SIG-M5 treated with dmso at 0.1 percent for 504 hours (cell line): ENCODE data around the gene PGAP6.
"Not testable (repeated sequence)": the region's sequence is repeated elsewhere in the genome, so short reads cannot be mapped to it uniquely, and the experiment has no call there.

ENCODE experiments used
- DNase-seq: peaks from one replicate; lab custom pipeline; 2025; ENCODE audit not compliant: unreplicated experiment; lab: John Stamatoyannopoulos, UW

Gene PGAP6

GRCh38 chr16:404971-405486 is 23.3 kb upstream of the PGAP6 start:
- no peak for DNase-seq

DNA sequence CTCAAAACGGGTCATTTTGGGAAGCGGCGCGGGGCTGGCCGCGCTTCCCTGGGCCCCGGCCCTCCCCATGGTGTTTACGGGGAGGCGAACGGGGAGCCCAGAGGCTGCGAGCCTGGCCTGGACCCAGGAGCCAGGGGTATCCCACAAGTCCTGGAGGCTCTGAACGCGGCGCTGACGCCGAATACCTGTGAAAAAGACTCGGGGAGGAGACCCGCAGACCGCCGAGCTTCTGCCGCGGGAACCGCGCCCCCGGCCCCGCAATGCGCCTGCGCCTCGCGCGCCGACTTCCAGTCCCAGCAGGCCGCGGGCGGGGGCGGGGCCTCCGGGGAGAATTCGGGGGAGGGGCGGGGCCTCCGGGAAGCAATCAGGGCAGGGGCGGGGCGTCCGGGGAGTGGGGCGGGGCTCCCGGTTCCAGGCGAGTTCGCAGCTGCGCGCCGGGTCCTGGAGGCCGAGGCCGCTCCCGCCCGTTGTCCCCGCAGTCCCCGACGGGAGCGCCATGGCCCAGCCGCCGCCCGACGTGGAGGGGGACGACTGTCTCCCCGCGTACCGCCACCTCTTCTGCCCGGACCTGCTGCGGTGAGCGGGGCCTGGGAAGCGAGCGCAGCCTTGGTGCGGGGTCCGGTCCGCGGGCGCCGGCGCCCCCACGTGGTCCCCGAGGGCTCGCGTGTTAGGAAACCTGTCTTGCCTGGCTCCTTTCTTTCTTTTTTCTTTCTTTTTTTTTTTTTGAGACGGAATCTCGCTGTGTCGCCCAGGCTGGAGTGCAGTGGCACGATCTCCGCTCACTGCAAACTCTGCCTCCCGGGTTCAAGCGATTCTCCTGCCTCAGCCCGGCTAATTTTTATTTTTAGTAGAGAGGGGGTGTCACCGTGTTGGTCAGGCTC is 19.9 kb upstream of the PGAP6 start, which contains the start of gene DECR2:
TSS of gene DECR2 (plus strand) at position 418 of the 881 bp plus-strand sequence. CDS start at position 497, 79 bp downstream.
- DNase-seq, result peak; percentile 78

DNA sequence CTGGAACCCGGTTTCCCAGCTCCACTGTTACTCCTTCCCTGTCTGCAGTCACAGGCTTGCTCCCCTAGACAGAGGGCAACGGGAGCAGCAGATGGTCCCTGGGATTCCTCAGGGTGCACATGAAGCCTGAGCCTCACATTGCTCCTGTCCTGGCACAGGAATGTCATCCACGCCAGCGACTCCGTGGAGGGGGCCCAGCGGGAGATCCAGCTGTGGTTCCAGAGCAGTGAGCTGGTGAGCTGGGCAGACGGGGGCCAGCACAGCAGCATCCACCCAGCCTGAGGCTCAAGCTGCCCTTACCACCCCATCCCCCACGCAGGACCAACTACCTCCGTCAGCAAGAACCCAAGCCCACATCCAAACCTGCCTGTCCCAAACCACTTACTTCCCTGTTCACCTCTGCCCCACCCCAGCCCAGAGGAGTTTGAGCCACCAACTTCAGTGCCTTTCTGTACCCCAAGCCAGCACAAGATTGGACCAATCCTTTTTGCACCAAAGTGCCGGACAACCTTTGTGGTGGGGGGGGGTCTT is 18.3 kb upstream of the PGAP6 start:
- no peak for DNase-seq

GRCh38 chr16:399340-400019 is 17.7 kb upstream of the PGAP6 start:
- DNase-seq, result no peak

- DNase-seq, result no peak
Observed at GRCh38 chr16:398561-399339, 17.0 kb upstream of the PGAP6 start.

- DNase-seq, result peak; percentile 70
Observed at GRCh38 chr16:397736-398332, 16.1 kb upstream of the PGAP6 start.

DNA sequence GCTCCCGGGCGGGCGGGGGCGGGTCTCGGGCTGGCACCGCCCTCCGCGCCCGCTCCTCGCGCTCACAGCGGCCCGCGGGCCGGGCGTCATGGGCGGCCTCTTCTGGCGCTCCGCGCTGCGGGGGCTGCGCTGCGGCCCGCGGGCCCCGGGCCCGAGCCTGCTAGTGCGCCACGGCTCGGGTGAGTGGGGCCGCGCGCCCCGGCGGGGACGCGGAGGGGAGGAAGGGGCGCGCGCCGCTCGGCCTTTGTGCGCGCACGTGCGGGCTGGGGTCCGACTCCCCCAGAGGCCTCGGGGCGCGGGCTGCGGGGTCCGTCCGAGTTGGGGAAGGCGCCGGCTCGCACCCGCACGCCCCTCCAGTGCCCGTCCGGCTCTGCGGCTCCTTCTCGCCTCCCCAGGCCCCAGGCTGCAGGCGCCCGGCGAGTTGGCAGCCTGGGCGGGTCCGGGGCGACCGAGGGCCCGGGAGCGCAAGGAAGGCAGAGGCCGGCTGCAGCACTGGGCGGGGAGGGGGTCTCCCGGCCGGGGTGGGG is 15.4 kb upstream of the PGAP6 start, which contains the start of gene NME4:
TSS of gene NME4 (plus strand) at position 65 of the 527 bp plus-strand sequence. CDS start at position 89, 24 bp downstream.
- peak; percentile 23 for DNase-seq

- DNase-seq, result peak; percentile 52
Observed at GRCh38 chr16:396605-397004, 14.8 kb upstream of the PGAP6 start.

DNA sequence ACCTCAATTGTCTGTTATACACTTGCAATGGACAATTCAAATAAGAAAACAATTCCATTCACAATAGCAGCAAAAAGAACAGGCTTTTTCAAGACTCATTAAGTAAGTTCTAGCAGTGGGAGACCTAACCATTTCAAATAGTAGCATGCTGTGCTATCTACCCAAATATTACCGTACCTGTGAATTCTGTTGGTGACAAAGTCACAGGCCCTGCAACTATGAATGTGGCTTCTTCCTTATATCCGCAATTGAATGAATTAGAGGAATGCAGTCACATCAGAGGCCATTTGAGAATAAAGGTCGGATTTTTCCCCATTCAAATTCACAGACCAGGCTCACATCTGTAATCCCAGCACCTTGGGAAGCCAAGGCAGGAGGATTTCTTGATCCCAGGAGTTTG is 14.4 kb upstream of the PGAP6 start:
- DNase-seq, result no peak

DNA sequence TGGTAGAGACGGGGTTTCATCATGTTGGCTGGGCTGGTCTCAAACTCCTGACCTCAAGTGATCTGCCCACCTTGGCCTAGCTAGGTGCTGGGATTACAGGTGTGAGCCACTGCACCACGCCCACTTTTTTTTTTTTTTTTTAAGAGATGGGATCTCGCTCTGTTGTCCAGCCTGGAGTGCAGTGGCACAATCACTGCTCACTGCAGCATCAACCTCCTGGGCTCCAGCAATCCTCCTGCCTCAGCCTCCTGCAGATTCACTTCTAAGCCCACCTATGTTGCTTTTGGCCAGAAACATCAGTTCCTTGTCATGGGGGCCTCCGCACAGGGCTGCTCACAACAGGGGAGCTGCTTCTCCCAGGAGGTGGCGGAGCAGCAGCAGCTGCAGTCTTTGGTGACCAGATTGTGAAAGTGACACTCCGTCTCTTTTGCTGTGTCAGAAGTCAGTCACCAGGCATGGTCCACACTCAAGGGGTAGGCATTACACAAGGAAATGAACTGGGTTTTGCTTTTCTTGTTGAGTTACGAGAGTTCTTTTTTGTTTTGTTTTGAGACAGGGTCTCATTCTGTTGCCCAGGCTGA is 10.8 kb upstream of the PGAP6 start:
- DNase-seq, result peak; percentile 79

- DNase-seq, result peak; percentile 46
Observed at GRCh38 chr16:391885-392335, 10.1 kb upstream of the PGAP6 start.

- no peak for DNase-seq
Observed at GRCh38 chr16:389352-389751, 7.6 kb upstream of the PGAP6 start.

DNA sequence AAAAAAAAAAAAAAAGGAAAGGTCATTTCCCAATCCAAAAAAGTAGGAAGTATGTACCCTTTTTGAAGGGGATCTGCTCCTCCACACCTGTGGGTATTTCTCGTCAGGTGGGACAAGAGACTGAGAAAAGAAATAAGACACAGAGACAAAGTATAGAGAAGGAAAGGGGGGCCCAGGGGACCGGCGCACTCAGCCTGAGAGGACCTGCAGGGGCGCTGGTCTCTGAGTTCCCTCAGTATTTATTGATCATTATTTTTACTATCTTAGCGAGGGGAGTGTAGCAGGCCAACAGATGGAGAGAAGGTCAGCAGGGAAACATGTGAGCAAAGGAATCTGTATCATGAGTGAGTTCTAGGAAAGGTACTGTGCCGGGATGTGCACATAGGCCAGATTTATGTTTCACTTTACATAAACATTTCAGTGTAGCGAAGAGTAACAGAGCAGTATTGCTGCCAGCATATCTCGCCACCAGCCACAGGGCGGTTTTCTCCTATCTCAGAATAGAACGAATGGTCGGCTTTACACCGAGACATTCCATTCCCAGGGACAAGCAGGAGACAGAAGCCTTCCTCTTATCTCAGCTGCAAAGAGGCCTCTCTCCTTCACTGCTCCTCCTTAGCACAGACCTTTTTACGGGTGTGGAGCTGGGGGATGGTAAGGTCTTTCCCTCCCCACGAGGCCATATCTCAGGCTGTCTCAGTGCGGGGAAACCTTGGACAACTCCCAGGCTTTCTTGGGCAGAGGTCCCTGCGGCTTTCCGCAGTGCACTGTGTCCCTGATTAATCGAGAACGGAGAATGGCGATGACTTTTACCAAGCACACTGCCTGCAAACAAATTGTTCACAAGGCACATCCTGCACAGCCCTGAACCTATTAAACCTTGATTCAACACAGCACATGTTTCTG is 6.2 kb upstream of the PGAP6 start:
- not testable (repeated sequence) for DNase-seq

- DNase-seq, result no peak
Observed at GRCh38 chr16:386641-387156, 4.9 kb upstream of the PGAP6 start.

GRCh38 chr16:383326-384051 is 1.7 kb upstream of the PGAP6 start:
- DNase-seq, result no peak

- DNase-seq, result no peak
Observed at GRCh38 chr16:381012-381788, 578 bp downstream of the PGAP6 start.

- no peak for DNase-seq
Observed at GRCh38 chr16:380762-381011, 1.1 kb downstream of the PGAP6 start.
